Left colon (tissue), 2 donors: ENCODE data around the gene TK1. TPM values are rescaled to one million over a fixed set of nuclear protein-coding genes. Genes with fewer than 3 reads are reported as not detected.
"Not testable (repeated sequence)": the region's sequence is repeated elsewhere in the genome, so short reads cannot be mapped to it uniquely, and the experiment has no call there.

ENCODE experiments used
- ATAC-seq: fragments of 200-7000 bp; cut with Tn5 transposase; one replicate; pipeline ENCODE4 v1.9.1; 2020; ENCODE audit warnings: mild to moderate bottlenecking, moderate library complexity
- DNase-seq, 2 donors: peaks; one replicate each; pipeline ENCODE4 v3.0.0-alpha.2; 2020
- intact Hi-C, 2 donors: fragments of 100-400 bp; cut with DNase I in 1 of 2; cut with micrococcal nuclease in 1 of 2; formaldehyde crosslinking; loops; one replicate each; pipeline versions ENCODE4 v1.11.2 to v1.14.0; 2022; cut with DNase I, micrococcal nuclease
- total RNA-seq, 2 donors: library from RNA; stranded (reverse); fragmentation: NEBNext Ultra II Directional; extraction: Animal tissue kit (Norgen Biotek cat#: 25700); gene quantifications; one replicate each; pipeline ENCODE4 v1.2.1, GENCODE V29; 2021
- donor health status: DM: no; HTN: no; CAD: no.
- donor health status: DM: yes; HTN: yes; CAD: no.

TK1 gene
- total RNA-seq, 2 donors from 2014 or later = 14.8 to 24.9 TPM

GRCh38 chr17:78142119-78142861, 44.6 kb downstream of the TK1 start:
- DNase-seq (peak; percentile 75 to 89), ATAC-seq (peak; percentile 48)
- intact Hi-C loops = no loop called here

GRCh38 chr17:78141437-78142118, 45.3 kb downstream of the TK1 start:
- ATAC-seq (no peak), DNase-seq (no peak)
- intact Hi-C loops = no loop called here

GRCh38 chr17:78140169-78141051, 46.4 kb downstream of the TK1 start:
- intact Hi-C loops = no loop called here

GRCh38 chr17:78139861-78140168, 47.0 kb downstream of the TK1 start:
- DNase-seq, intact Hi-C loops, ATAC-seq: not testable (repeated sequence)

More at GRCh38 chr17:78140169-78141051, 46.4 kb downstream of the TK1 start:
- ATAC-seq = peak; percentile 76
- DNase-seq = peak; percentile 98 to 99

- no peak for DNase-seq
- intact Hi-C loops = no loop called here
- ATAC-seq = no peak
Measured at GRCh38 chr17:78138204-78139060, 48.4 kb downstream of the TK1 start.

GRCh38 chr17:78137392-78138203, 49.3 kb downstream of the TK1 start:
- ATAC-seq (no peak), DNase-seq (no peak)
- intact Hi-C loops = no loop called here

GRCh38 chr17:78135858-78136500, 50.9 kb downstream of the TK1 start:
- ATAC-seq (no peak), DNase-seq (no peak)
- intact Hi-C loops = no loop called here

- DNase-seq = no peak
- intact Hi-C loops = no loop called here
- no peak for ATAC-seq
Measured at GRCh38 chr17:78134899-78135385, 51.9 kb downstream of the TK1 start.

- ATAC-seq = peak; percentile 51
- intact Hi-C loops = no loop called here
- peak; percentile 75 to 83 for DNase-seq
Measured at GRCh38 chr17:78133971-78134898, 52.6 kb downstream of the TK1 start.

- DNase-seq = no peak
- ATAC-seq = no peak
- intact Hi-C loops = no loop called here
Measured at GRCh38 chr17:78133179-78133951, 53.5 kb downstream of the TK1 start.

- no peak for ATAC-seq
- intact Hi-C loops = no loop called here
- no peak for DNase-seq
Measured at GRCh38 chr17:78132767-78133178, 54.1 kb downstream of the TK1 start.

- peak; percentile 76 to 77 for DNase-seq
- peak; percentile 17 for ATAC-seq
- intact Hi-C loops = no loop called here
Measured at GRCh38 chr17:78132084-78132676, 54.7 kb downstream of the TK1 start.

GRCh38 chr17:78131172-78132083, 55.4 kb downstream of the TK1 start:
- ATAC-seq (no peak), DNase-seq (no peak)
- intact Hi-C loops = no loop called here

GRCh38 chr17:78130437-78131101, 56.3 kb downstream of the TK1 start, which contains the start of gene TMC8:
TSS of gene TMC8 (plus strand) at chr17:78130771. CDS start at chr17:78131589, 818 bp downstream.
- ATAC-seq = no peak
- intact Hi-C loops = no loop called here
- no peak for DNase-seq
